Urinary bladder (tissue), 4 donors: ENCODE measurements around the gene ZDBF2. TPM values are rescaled to one million over a fixed set of nuclear protein-coding genes. Genes with fewer than 3 reads are reported as not detected.
"Not testable (repeated sequence)": the region's sequence is repeated elsewhere in the genome, so short reads cannot be mapped to it uniquely, and the experiment has no call there.

Source experiments
- DNase-seq: peaks from one replicate; pipeline ENCODE4 v3.0.0-alpha.2; 2015; ENCODE audit errors: extremely low spot score
- H3K27ac ChIP-seq: one replicate; pipeline ENCODE4 v1.5.1; 2013; ENCODE audit warnings: low read depth, mild to moderate bottlenecking, moderate library complexity
- H3K36me3 ChIP-seq: one replicate; pipeline ENCODE4 v1.6.1; 2013; ENCODE audit warnings: mild to moderate bottlenecking, moderate library complexity; ENCODE audit not compliant: insufficient read depth
- H3K4me1 ChIP-seq: one replicate; pipeline ENCODE4 v1.6.1; 2013; ENCODE audit warnings: mild to moderate bottlenecking, moderate library complexity; ENCODE audit not compliant: insufficient read depth
- H3K4me3 ChIP-seq: one replicate; pipeline ENCODE4 v1.5.1; 2013; ENCODE audit warnings: low read depth, low read length
- WGBS: extraction: QIAGEN DNeasy Blood & Tissue Kit; methylation state at CpG from one replicate; pipeline ENCODE4 v1.1.7; 2013; 5-methylcytosine and 5-hydroxymethylcytosine counted together
- polyA plus RNA-seq: library from polyadenylated mRNA; stranded (reverse); fragments of 200-250 nt; gene quantifications from one replicate; pipeline ENCODE4 v1.2.3, GENCODE V29; 2013
- total RNA-seq: library from RNA; depleted of rRNA; stranded (reverse); fragments of >200 nt; gene quantifications from one replicate; pipeline ENCODE4 v1.2.3, GENCODE V29; 2014
- donor health status: healthy with polysubstance abuse.
- donor health status: healthy.

The ZDBF2 gene
- total RNA-seq (30.4 TPM), polyA plus RNA-seq (3.5 TPM)

DNA sequence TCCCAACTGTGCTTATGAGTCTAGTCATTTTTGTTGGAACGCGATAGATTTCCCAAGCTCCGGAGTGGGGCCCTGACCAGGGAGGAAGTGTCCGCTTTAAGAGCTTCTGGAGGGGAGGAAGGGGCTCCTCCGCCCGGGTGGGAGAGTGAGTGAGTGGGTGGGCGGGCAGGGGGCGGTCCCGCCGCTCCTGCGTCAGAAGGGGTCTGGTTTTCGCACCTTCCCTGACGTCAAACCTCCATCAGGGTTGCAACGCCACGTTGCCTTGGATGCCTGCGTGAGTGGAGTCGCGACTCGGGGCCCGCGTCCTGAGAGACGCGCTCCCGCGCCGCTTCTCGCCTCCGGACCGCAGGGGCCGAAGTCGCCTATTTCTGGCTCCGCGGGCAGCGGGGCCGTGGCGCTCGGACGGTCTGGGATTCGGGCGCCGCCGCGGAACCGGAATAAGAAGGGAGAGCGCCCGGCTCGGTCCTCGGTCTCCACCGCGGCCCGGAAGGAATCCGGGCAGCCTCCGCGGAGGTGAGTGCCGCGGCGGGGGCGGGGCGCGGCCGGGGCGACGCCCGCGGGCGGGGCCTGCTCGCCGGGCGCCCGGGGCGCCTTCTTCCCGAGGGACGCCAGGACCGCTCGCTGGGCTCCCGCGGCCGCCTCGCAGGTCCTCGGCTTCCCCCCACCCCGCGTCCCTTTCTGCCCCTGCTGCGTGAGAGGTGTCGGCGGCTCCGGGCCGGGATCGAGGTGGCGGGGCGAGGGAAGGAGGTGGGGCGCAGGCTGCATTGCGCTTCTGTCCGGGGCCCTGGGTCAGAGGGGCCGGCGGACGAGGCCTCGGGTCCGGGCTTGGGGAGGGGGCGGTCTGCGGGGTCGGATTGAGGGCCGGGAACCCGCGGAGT, at the start of gene ZDBF2:
TSS of gene ZDBF2 (plus strand) at position 230 of the 878 bp plus-strand sequence. CDS start 7,187 bp downstream, outside the sequence.
- Histone ChIP-seq H3K36me3 (no peaks in the 10 kb centered on the region), H3K27ac (peak within 1 kb of the TSS; percentile 23), H3K4me3 (peak within 1 kb of the TSS; percentile 68), H3K4me1 (no peaks in the 10 kb centered on the region)
- WGBS, result 1% methylated on average over 104 of the region's 104 CpGs
- peak; percentile 33 for DNase-seq

DNA sequence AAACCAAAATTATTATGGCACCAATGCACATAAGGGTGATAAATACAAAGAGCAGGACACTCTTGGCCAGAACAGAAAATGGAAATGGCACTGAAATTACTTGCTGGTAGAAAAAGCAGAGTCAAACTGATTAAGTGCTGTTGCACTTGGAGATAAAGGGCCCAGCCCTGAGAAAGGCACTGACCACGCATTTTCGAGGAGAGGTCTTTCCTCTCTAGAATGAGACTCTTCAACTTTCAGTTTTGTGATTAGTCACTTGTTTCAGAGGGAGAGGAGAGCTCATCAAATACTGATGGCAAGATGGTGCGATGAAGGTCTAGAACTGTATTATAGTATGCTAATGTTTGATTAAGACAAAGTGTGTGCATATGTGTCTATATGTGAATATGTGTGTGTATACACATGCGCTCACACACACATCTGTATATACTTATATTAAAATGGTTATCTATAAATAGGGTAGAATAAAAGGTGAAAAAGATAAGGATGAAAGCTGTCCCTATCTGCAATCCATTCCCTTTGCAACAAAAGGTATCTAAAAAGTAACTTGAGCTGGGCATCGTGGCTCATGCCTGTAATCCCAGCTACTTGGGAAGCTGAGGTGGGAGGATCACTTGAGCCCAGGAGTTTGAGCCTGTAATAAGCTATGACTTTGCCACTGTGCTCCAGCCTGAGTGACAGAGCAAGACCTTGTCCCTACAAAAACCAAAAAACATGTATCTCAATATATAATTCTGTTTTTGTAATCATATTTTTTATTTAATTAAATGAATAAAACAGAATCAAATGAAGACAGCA, 48.8 kb upstream of the ZDBF2 start:
- H3K36me3 ChIP-seq, result no peaks in the 10 kb centered on the region
- WGBS, result 55% methylated on average over 5 of the region's 5 CpGs
- H3K4me3 ChIP-seq, result no peak overlapping the region
- no peak for DNase-seq
- H3K27ac ChIP-seq, result no peak overlapping the region
- no peaks in the 10 kb centered on the region for H3K4me1 ChIP-seq

GRCh38 chr2:206228636-206229035, 45.8 kb upstream of the ZDBF2 start:
- DNase-seq, H3K36me3 ChIP-seq: not testable (repeated sequence)
- WGBS, result 80% methylated on average over 9 of the region's 9 CpGs

GRCh38 chr2:206229642-206230041, 44.8 kb upstream of the ZDBF2 start:
- H3K4me1 ChIP-seq, result no peaks in the 10 kb centered on the region
- DNase-seq, result no peak
- no peak overlapping the region for H3K27ac ChIP-seq
- no peaks in the 10 kb centered on the region for H3K36me3 ChIP-seq
- no peak overlapping the region for H3K4me3 ChIP-seq

More at GRCh38 chr2:206228636-206229035, 45.8 kb upstream of the ZDBF2 start:
- H3K27ac ChIP-seq, H3K4me3 ChIP-seq, H3K4me1 ChIP-seq: not testable (repeated sequence)

DNA sequence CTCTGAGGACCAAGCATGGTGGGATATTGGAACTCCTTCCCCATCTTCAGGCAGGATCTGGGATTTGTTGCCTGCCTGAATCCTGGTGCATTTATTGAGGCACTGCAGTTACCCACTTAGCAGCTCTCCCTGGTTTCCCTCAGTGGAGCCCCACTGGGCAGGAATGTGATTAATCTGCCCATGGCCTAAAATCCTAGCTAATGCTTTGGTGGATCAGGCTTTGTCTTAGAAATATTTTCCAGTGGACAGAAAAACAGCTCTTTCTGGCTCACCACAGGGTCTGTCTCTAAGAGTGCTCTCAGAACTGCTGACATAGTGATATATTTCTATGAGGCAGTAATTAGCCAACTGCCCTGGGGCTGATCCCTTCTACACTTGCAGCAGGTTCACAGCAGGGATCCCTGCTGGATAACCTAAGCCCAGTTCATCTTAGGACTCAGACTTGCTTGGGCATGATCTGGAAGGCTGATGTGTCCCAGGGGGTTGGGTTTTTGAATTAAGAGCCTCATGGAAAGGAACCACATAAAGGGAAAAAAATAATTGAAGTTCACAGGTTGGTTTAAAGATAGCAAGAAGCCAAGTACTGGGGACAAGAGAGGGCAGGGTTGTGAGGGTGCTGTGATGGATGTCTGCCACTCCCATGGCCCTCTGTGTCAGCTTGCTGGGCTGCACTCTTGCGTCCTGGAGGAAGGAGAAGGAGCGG, 44.3 kb upstream of the ZDBF2 start:
- no peak overlapping the region for H3K27ac ChIP-seq

GRCh38 chr2:206231669-206232286, 42.7 kb upstream of the ZDBF2 start:
- WGBS, result 89% methylated on average over 6 of the region's 6 CpGs
- Histone ChIP-seq H3K4me1 (no peaks in the 10 kb centered on the region), H3K36me3 (no peaks in the 10 kb centered on the region), H3K4me3 (no peak overlapping the region), H3K27ac (no peak overlapping the region)
- no peak for DNase-seq

More for the DNA sequence above, 44.3 kb upstream of the ZDBF2 start:
- Histone ChIP-seq H3K4me1 (no peaks in the 10 kb centered on the region), H3K4me3 (no peak overlapping the region), H3K36me3 (no peaks in the 10 kb centered on the region)
- WGBS, result 60% methylated on average over 2 of the region's 2 CpGs
- no peak for DNase-seq

DNA sequence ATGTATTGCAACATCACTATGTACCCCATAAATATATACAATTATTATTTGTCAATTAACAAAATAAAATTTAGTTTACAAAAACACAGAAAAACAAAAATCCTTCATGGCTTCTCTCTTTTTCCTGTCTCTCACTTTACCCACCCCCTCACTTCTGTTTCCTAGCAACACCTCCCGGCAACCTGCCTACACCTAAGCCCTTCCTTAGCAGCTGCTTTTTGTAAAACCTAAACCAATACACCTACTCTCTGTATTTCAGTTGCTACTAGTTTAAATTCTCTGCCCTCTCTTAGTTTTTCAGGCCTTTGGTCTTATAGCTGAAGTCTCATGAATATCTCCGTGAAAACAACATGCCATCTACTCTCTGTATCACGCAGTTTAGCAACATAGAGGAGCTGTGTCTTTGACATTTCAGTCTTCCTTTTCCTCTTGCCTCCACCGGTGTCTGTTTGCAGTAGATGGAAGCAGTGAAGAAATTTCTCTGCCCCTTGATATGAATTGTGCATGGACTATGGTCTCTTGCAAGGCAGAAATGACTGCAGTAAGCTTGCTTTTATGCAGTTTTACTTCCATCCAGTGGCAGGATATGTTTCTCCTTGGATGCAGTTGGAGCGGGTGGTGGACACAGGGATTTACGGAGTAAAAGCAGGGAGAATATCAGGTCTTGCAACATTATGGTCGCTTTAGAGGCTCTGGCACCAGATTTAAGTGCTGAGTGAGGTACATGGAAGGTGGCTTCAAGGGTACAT, 42.0 kb upstream of the ZDBF2 start:
- H3K27ac ChIP-seq, result no peak overlapping the region
- H3K4me3 ChIP-seq, result no peak overlapping the region
- 56% methylated on average over 7 of the region's 7 CpGs for WGBS
- no peak for DNase-seq
- no peaks in the 10 kb centered on the region for H3K4me1 ChIP-seq
- no peaks in the 10 kb centered on the region for H3K36me3 ChIP-seq

DNA sequence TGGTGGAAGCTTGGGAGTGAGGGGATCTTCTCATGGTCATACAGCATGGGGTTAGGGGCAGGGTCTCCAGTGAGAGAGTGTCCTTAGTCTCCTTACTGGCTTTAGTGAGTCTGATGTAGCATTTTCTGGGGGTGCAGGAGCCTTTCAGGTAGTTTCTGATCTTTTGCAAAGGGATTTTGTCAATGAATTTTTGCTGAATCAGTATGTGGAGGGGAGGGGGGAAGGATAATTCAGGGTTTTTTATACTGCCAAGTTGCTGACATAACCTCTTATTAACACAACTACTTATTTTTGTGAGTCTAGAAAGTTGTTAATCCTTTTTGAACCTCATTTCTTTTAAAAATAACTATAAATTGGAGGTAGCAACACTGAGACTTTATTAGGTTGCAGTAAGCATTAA, 35.3 kb upstream of the ZDBF2 start:
- H3K4me1 ChIP-seq, result no peaks in the 10 kb centered on the region
- H3K27ac ChIP-seq, result no peak overlapping the region
- DNase-seq, result no peak
- no peaks in the 10 kb centered on the region for H3K36me3 ChIP-seq
- H3K4me3 ChIP-seq, result no peak overlapping the region

DNA sequence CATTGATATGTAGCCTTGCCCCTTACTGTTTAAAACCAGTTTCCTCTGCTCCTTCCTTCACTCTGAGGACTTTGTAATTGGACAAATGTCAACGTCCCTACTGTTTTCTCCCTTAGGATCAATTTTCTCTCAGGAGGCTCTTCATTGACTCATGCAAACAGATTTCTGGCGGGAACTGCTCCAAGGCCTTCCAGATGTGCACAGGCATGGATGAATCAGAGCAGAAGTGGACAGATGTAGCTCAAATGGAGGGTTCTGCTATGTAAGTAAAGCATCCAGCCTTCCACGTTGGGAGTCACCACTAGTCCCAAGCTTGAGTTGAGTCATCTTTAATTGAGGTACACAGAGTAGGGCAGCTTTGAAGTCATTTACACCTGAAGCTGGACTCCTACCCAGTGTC, 34.1 kb upstream of the ZDBF2 start:
- Histone ChIP-seq H3K27ac (no peak overlapping the region), H3K4me1 (no peaks in the 10 kb centered on the region), H3K36me3 (no peaks in the 10 kb centered on the region), H3K4me3 (no peak overlapping the region)
- DNase-seq, result no peak
- WGBS, result 48% methylated on average over 3 of the region's 3 CpGs

GRCh38 chr2:206241736-206242135, 32.7 kb upstream of the ZDBF2 start:
- WGBS, result 48% methylated on average over 4 of the region's 4 CpGs
- Histone ChIP-seq H3K4me1 (no peaks in the 10 kb centered on the region), H3K27ac (no peak overlapping the region), H3K36me3 (no peaks in the 10 kb centered on the region), H3K4me3 (no peak overlapping the region)
- no peak for DNase-seq

DNA sequence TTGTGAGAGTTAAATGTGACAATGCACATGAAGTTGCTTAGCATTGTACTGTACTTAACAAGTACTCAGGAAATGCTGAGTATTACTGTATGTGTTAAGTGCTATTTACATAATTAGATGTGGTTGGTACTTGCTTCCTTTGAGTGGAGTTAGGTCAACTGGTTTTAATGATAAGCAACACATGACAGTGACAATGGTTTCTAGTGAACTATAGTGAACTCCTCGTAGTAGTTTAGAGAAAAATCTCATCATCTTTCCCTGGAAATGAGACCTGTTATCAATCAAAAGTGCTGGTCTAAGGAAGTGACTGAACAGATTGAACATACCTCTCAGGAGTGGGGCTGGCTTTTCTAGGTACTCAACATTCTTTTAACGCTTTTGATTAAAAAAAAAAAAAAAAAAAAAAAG, 29.2 kb upstream of the ZDBF2 start:
- no peak for DNase-seq
- Histone ChIP-seq H3K27ac (no peak overlapping the region), H3K36me3 (no peaks in the 10 kb centered on the region), H3K4me1 (no peaks in the 10 kb centered on the region), H3K4me3 (no peak overlapping the region)
- WGBS, result 70% methylated on average over 2 of the region's 2 CpGs

DNA sequence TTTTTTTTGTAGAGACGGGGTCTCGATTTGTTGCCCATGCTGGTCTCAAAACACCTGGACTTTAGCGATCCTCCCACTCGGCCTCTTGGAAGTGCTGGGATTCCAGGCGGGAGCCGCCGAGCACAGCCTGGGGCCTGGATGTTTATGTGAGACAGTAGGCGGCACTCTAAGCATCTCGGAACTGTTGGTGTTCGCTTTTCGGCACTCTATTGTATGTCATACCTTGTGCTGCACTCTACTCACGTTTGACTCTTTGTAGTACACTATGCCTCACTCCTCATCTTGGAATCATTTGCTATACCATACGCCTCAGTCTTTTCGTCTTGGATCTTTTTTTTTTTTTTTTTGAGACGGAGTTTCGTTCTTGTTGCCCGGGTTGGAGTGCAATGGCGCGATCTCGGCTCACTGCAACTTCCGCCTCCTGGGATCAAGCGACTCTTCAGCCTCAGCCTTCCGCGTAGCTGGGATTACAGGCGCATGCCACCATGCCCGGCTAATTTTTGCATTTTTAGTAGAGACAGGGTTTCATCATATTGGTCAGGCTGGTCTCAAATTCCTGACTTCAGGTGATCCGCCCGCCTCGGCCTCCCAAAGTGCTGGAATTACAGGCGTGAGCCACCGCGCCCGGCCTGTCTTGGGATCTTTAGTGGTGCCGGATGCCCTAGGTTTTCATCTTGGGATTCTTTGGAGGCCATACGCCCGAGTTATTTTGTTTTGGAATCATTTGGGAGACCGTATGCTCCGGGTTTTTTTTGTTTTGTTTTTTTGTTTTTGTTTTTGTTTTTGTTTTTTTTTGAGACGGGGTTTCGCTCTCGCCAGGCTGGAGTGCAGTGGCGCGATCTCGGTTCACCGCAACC, 24.2 kb upstream of the ZDBF2 start:
- no peaks in the 10 kb centered on the region for H3K4me1 ChIP-seq
- H3K36me3 ChIP-seq, result no peaks in the 10 kb centered on the region
- DNase-seq, result no peak
- no peak overlapping the region for H3K4me3 ChIP-seq
- 48% methylated on average over 45 of the region's 45 CpGs for WGBS
- H3K27ac ChIP-seq, result no peak overlapping the region
